PFSK-1 (cell line): ENCODE measurements around the gene RAB34.

ENCODE experiments used
- FOXP2 ChIP-seq: optimal IDR thresholded peaks from 2 replicates; pipeline ENCODE3; 2011; ENCODE audit warnings: borderline replicate concordance, control low read depth, inconsistent platforms; ENCODE audit not compliant: insufficient read depth; ENCODE audit errors: extremely low read length, extremely low read depth
- POLR2AphosphoS5 ChIP-seq: IDR thresholded peaks from 2 replicates; pipeline ENCODE4 v1.6.1; 2012; ENCODE audit warnings: low read depth, mild to moderate bottlenecking, control low read depth, low read length, moderate library complexity
- SIN3A ChIP-seq: IDR thresholded peaks from 2 replicates; pipeline ENCODE4 v1.6.1; 2012; ENCODE audit warnings: mild to moderate bottlenecking, low read length, moderate library complexity, borderline replicate concordance; ENCODE audit not compliant: insufficient read depth
- TAF1 ChIP-seq: IDR thresholded peaks from 2 replicates; pipeline ENCODE4 v1.6.1; 2012; ENCODE audit warnings: low read length, control low read depth, borderline replicate concordance; ENCODE audit not compliant: insufficient read depth
- TF ChIP-seq, protein P1 (sequence below), 2 experiments: IDR thresholded peaks; 2 replicates each; pipeline versions ENCODE4 v1.6.1 to v1.8.0; 2011 to 2012; ENCODE audit warnings: low read depth in 2 of 2, low read length in 2 of 2, control low read depth in 1 of 2, inconsistent platforms in 1 of 2, mild to moderate bottlenecking in 1 of 2, moderate library complexity in 1 of 2; ENCODE audit not compliant: insufficient read depth in 1 of 2

DNA sequence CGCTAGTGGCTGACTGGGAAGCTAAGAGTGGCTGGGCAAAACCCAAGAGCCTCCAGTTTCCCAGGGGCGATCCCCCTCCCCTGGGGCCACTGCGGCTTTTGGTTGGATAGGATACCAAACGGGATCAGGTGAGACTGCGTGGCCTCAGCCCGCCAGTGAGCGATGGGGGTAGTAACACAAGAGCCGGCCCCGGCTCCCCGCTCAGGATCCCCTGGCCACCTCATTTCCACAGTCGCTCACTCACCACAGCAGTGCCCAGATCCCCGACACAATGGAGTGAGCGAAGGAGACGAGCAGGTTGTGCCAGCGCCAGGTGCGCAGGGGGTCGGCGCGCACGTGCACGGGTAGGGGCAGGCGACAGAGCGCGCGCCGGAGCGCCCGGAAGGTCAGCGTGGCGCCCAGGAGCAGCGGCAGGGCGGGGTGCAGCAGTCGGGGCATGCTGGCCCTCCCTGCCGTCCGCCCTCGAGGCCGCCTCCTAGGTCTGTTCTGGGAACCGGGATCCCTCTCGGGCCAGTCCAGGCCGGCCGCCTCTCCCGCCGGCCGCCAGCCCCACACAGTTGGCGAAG, 8.1 kb upstream of the RAB34 start:
- TF ChIP-seq SIN3A (no peak), TAF1 (peak; percentile 78; the same call in 1 of the 2 replicates), POLR2AphosphoS5 (no peak; the same call in 1 of the 2 replicates), FOXP2 (no peak)
- TF ChIP-seq, protein P1, sequence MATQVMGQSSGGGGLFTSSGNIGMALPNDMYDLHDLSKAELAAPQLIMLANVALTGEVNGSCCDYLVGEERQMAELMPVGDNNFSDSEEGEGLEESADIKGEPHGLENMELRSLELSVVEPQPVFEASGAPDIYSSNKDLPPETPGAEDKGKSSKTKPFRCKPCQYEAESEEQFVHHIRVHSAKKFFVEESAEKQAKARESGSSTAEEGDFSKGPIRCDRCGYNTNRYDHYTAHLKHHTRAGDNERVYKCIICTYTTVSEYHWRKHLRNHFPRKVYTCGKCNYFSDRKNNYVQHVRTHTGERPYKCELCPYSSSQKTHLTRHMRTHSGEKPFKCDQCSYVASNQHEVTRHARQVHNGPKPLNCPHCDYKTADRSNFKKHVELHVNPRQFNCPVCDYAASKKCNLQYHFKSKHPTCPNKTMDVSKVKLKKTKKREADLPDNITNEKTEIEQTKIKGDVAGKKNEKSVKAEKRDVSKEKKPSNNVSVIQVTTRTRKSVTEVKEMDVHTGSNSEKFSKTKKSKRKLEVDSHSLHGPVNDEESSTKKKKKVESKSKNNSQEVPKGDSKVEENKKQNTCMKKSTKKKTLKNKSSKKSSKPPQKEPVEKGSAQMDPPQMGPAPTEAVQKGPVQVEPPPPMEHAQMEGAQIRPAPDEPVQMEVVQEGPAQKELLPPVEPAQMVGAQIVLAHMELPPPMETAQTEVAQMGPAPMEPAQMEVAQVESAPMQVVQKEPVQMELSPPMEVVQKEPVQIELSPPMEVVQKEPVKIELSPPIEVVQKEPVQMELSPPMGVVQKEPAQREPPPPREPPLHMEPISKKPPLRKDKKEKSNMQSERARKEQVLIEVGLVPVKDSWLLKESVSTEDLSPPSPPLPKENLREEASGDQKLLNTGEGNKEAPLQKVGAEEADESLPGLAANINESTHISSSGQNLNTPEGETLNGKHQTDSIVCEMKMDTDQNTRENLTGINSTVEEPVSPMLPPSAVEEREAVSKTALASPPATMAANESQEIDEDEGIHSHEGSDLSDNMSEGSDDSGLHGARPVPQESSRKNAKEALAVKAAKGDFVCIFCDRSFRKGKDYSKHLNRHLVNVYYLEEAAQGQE (IDR thresholded peaks at IDR 0.05; ENCODE audit: insufficient read depth in 1 of 2, low read depth in 2 of 2, low read length in 2 of 2) = no peak
